ENCODE measurements around the gene ATP1B4.
"Not testable (repeated sequence)": the region's sequence is repeated elsewhere in the genome, so short reads cannot be mapped to it uniquely, and the experiment has no call there.

ATP1B4 gene

DNA sequence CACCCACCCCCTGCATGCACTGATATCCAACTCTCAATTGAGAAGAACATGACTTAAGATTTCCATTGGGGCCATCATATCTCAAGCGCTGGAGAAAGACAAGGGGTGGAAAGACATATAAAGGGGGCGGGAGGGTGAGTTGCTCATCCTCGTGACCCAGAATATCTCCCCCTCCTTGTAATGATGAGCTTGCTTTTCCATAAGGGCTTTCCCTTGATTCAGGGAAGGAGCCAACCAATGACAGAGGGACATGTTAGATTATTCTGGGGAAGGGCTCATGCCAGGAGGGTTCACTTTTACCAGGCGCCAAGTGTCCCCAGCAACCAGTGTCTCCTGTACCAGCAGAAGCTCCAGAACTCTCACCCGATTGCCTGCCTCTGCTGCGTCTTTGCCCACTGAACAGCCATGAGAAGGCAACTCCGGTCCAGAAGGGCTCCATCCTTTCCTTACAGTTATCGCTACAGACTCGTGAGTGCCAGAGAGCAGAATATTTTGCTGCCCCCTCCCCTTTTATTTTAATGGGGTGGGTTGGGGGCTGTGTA, at the start of gene ATP1B4:
ATP1B4 (plus strand) TSS at position 326 of the 542 bp plus-strand sequence; CDS start at position 406, 80 bp downstream.
- no peak for DNase-seq (ENCODE audit: low read depth, low spot score)

DNA sequence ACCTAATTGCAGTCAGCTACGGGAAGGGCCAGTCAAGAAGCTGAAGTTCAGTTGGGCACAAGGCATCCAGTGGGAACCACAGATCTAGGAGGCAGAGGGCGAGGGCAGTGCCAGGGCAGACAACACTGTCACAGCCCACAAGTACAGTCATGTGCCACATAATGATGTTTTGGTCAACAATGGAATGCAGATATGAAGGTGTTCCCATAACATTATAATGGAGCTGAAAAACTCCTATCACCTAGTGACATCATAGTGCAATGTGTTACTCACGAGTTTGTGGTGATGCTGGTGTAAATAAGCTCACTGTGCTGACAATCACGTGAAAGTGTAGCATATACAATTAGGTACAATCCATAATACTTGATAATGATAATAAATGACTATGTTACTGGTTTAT, 46.1 kb upstream of the ATP1B4 start:
- DNase-seq (ENCODE audit: low read depth, low spot score) = no peak

DNA sequence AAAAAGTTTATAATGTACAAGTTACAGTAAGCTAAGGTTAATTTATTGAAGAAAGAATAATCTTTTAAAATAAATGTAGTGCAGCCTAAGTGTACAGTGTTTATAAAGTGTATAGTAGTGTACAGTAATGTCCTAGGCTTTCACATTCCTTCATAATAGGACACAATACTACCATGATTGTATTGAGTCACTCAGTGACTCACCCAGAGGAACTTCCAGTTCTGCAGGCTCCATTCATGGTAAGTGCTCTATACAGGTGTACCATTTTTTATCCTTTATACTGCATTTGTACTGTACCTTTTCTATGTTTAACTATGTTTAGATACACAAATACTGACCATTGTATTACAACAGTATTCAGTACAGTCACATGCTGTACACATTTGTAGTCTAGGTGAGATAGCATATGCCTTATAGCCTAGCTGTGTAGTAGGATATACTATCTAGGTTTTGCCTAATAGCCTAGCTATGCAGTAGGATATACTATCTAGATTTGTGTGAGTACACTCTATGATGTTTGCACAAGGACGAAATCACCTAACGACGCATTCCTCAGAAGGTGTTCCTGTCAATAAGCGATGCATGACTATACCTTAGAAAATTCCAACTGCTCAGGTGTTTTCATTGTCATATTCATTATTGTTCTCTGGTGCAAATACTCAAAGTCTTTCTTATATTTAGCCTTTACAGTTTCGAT, 45.2 kb upstream of the ATP1B4 start:
- DNase-seq (ENCODE audit: low read depth, low spot score) = no peak

DNA sequence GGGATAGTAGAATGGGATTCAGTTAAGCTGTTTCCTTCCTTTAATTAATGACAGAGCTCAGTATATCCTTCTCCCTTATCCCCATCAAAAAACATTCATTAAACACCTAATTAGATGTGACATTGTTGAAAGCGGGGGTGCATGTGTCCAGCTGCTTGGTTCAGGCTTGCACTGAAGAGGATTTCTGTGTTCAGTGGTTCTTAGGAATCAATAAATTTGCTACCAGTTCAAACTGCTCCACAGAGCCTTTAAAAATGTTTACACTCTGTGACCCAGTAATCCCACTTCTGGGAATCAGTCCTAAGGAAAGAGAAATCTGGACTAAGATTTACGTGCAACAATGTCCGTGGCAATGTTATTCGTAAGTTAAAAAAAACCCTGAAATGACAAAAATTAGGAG, 43.5 kb upstream of the ATP1B4 start:
- no peak for DNase-seq (ENCODE audit: low read depth, low spot score)

DNA sequence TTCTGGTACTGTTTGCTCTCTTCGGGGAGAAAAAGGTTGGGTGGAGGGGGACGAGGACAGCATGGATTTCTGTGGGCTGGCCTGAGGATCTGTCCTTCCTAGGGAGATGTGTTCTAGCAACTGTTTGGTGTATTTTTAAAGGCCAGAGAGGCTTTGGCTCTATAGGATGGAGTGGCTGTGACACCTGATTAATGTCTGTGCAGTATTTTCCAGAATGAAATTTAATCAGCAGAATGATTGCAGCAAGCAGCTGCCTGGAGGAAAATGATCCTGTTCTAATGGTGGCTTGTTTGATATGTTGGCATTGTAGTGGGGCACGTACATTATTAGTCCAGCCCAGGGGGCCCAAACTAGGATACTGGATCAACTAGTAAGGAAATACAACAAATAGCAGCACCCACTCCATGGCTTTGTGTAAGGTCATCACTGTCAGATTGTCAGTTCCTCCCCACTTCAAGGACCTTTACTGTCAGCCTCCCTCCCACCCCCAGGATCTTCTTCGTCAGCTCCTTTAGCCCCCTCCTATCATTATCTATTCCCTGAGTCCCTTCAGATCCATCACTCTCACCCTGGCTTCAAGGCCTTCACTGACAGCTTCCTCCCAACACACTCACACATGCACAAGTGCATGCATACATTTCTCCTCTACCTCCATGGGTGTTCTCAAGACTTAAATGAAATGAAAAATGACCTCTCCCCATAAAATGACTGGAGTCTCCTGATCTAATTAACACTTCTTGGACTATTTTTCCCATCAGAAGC, 40.2 kb upstream of the ATP1B4 start:
- DNase-seq (ENCODE audit: low read depth, low spot score) = no peak

DNA sequence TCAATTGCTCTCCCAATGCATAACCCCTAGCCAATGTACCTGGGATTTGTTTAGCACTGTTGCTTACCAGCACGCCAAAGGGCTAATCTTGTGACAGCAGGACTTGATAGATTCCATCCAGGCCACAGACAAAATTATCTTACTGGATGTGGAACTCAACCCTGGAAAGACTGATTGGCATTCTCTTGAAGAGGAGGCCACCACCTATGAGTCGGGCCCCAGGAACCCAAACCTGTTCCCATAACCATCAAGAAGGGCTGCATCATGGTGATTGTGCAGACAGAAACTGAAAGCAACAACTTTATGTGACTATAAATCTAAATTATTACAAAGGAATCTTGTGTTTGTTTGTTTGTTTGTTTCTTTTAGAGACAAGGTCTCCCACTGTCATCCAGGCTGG, 30.8 kb upstream of the ATP1B4 start:
- no peak for DNase-seq (ENCODE audit: low read depth, low spot score)

DNA sequence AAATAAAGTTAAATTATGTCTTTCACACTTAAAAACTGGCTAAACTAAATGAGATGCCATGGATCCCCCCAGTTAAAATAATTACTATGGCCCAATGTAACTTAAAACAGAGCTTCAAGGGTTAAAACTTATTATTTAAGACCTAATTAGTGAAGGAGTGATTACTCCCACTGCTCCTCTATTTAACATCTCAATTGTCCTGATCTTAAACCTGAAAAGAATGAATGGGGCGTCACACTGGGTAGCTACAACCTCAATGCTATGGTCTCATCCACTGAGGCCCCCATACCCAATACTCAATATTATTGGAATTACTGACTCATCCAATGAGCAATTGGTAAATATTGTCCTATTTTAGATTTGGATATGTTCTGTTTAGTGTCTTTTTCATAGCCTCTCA, 29.5 kb upstream of the ATP1B4 start:
- DNase-seq (ENCODE audit: low read depth, low spot score) = no peak

DNA sequence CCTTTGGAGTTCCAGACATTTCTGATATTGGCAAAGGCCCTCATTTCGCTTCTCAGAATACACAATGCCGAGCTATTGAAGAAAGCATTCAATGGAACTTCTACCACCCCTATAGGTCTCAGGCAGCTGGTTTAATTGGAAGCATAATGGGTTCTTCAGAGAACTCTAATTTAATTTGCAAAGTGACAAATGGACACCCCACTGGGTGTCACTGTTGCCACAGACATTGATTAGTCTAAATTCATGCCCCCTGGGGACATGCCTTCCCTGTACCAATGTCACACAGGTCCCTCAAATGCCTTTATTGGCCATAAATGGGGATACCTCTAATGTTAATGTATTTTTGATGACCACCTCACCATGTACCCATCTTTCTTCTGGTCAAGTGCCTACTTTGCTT, 27.7 kb upstream of the ATP1B4 start:
- DNase-seq (ENCODE audit: low read depth, low spot score) = no peak

DNA sequence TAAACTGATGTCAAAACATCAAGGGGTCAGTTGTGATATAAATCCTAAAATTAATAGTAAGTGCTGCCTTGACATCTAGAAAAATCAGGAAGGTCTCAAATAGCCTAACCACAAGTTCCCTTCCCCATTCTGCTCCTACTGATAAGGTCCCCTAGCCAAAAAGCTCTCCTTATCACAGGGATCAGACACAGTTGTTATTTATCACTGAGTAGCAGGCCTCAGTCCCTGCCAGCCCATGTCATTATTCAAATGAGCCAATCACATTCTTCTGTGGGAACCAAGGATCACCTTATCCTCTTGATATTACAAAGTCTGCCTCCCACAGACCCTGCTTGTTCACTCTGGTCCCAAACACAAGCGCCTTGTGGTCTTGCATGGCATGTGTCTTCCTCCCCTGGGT, 27.3 kb upstream of the ATP1B4 start:
- no peak for DNase-seq (ENCODE audit: low read depth, low spot score)

DNA sequence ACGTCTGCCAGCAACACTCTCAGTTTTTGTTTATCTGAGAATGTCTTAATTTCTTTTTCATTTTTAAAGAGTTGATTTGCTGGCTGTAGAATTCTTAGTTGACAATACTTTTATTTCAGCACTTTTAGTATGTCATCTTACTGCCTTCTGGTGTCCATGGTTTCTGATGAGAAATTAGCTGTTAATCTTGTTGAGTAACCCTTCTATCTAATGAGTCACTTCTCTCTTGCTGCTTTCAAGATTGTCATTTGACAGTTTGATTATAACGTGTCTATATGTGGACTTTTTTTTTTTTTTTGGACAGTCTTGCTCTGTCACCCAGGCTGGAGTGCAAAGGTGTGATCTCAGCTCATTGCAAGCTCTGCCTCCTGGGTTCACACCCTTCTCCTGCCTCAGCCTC, 26.6 kb upstream of the ATP1B4 start:
- DNase-seq (ENCODE audit: low read depth, low spot score) = no peak

DNA sequence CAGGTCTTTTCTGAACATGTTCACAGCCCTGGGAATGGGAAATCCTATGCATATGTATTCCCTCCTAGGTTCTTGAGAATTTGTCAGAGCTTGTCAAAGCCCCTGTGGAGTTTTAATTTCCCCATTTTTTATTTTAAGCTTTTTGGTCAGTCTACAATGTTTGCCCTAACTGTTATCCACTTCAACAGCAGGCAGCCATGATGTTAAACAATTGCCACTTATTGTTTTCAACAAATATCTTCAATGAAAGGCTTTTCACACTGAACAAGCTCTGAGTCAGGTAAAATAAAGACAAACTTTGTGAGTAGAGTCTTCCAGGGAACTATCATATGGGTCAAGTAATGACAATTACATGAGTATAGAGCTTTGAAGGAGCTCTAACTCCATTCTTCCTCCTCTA, 25.0 kb upstream of the ATP1B4 start:
- no peak for DNase-seq (ENCODE audit: low read depth, low spot score)

DNA sequence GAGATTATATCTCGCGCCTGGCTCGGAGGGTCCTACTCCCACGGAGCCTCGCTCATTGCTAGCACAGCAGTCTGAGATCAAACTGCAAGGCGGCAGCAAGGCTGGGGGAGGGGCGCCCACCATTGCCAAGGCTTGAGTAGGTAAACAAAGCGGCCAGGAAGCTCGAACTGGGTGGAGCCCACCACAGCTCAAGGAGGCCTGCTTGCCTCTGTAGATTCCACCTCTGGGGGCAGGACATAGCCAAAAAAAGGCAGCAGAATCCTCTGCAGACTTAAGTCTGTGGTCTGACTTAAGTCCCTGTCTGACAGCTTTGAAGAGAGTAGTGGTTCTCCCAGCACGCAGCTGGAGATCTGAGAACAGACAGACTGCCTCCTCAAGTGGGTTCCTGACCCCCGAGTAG, 17.3 kb upstream of the ATP1B4 start:
- not testable (repeated sequence) for DNase-seq (ENCODE audit: low read depth, low spot score)

DNA sequence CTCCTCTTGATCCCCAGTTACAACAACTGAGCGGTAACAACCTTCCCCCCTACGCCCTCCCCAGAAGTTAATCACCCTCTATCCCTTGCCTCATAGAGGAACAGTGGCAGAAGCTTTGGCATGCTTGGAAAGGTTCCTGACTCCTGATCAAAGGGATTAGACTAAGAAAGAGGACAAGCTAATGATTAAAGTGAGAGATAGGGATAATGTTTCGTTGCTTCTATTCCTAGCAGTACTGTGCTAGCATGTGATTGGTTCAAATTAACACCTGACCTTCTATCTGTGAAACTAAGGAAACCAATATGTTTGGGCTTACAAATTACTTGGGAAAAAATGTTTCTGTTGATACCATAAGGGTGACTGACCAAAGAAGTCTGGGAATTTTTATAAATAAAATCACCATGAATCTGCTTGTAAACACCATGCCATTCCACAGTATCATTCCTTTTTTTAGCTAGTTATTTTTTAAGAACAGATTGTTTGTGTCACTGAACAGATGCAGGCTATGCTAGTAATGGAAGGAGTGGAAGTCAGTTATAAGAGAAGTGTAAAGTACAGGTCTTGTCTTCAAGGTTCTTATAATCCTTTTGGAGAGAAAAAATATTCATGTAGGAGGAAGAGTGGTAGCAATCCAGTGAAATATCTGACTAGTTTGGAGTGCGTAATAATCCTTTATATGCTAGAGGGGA, 11.3 kb upstream of the ATP1B4 start:
- no peak for DNase-seq (ENCODE audit: low read depth, low spot score)

DNA sequence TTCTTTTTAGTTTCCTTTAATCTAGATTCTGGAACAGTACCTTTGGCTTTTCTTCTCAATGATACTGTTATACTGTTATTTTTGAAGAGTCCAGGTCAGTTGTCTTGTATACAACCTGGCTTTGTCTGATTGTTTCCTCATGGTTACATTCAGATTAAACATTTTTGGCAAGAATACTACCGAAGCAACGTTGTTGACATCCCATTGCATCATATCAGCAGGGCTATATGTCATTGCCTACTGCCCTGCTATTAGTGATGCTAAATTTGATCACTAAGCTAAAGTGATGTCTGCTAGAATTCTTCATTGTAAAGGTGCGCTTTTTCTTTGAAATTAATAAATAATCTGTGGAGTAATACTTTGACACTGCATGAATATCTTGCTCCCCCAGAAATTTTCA, 5.8 kb upstream of the ATP1B4 start:
- DNase-seq (ENCODE audit: low read depth, low spot score) = no peak

DNA sequence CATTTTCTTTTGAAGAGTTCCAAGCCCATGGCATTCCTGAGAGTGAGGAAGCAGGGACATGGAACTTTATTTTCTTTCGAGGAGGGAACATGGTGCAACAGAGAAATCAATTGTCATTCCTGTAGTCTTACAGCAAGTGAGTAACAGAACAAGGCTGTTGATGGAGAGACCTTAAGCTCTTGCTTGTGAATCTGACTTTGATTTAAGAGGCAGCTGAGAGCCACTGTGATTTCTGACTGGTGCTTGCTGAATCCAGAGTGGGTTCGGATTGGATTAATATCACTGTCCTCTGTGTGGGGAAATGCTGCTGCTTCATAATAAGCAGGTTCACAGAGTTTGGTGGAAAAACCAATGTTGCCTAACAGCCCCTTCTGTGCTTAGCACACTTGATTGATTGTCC, 4.7 kb upstream of the ATP1B4 start:
- no peak for DNase-seq (ENCODE audit: low read depth, low spot score)

DNA sequence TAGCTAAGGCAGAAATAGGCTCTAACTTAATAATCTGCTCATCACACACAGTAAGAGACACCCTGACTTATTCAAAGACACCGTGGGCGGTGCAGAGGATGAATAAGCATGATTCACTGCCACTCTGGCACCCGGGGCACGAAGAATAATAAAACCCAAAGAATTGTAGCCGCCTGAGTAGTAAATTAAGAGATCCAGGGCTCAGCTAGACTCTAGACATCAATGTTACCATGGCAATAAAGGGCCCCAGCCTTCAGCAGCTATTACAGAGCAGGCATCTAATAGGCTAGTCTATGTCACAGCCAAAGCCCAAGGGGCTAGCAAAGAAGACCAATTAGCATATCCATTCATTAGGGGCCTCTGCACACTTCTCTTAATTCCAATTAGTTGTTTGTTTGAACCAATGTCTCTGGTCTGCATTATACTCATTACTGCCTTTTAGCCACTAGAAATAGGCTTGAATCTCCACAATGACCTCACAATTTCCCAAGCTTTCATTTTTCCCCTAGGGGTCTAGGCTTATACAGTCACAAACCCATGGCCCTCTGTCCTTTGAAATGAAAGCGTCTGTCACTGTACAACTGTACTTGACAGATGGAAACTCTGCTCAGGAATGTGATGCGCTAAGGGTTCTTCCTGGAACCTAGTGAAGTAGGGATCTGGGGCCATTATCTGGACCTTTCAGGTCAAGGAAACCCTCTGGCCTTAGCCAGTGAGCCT, 3.0 kb upstream of the ATP1B4 start:
- DNase-seq (ENCODE audit: low read depth, low spot score) = no peak

DNA sequence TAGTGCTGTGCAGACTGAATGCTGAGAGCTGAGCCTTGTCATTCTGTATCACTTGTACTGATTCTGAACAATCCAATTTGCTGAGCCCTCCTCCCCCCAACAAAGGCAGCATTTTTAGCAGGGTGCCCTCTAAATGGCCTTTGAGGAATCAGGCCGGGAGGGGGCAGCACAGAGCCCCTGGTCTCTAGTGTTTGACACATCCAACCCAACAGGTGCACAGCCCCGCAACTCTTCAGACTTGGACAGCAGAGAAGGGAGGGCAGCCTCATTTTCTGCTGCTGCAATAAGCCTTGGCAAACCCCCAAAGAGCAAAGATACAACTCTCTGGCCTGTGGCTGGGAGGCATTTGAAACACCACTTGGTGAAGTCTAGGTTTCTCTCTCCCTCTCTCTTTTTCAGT, 3.4 kb downstream of the ATP1B4 start:
- no peak for DNase-seq (ENCODE audit: low read depth, low spot score)

DNA sequence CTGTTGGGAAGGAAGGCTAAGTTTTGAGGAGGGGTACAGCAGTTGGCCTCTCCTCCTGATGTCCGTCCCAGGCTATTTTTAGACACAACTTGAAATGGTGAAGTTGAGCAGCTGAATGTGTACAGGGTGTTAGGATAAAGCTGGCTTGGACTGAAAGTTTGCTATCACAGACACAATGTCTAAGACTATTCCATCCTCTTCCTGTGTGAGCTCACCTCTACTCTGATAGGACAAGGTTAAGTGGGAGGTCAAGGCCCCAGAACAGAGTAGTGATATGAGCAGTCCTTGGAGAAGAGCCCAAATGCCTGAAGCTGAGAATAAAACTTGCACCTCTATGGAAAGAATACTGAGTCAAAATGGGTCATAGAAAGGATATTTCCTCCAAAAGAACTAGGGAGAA, 4.1 kb downstream of the ATP1B4 start:
- DNase-seq (ENCODE audit: low read depth, low spot score) = no peak

DNA sequence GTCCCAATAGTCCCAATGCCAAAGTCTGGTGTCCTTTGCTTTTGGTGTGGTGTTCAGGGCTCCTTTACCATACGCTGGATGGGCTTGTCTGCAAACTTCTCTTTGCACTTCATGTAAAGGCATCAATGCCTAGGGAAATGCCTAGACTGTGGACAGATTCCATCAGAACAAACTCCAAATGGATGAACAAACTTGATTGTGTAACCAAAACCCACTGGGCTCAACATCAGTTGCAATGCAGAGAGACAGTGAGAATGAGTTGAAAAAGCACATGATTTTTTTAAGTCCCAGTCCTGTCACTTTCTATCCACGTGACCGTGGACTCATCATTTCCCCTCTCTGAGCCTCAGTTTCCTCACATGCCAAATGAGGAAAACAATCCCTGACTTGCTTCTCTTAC, 4.9 kb downstream of the ATP1B4 start:
- no peak for DNase-seq (ENCODE audit: low read depth, low spot score)

DNA sequence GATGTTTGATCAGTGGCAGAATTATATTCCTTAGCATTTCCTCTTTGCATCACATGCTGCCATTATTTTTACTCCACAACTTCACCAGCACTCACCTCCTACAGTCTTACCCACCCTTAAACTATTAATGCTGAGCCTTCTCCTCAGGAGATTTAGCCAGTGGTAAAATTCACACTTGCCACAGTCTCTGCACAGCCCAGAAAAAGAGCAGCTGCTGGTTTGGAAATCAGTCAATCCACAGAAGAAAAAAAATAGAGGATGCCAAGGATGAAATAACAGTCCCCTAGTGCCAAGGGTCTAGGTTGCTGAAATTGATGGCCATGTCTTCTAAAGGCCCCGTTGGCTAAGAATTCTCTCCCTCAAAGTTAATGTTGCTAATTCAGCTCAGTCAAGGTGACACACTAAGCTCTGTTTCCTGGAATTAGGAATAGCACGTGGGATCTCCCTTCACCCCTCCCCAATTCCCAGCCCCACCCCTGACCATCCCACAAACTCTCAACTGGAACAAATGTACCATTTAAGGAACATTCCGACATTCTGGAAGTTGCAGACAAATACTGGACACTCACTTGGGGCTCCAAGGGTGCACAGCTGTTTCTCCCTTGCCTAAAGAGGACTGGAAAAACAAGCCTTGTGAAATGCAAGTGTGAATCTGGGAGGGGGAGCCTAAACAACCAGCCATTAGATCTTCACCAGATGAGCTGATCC, 5.7 kb downstream of the ATP1B4 start:
- DNase-seq (ENCODE audit: low read depth, low spot score) = no peak

DNA sequence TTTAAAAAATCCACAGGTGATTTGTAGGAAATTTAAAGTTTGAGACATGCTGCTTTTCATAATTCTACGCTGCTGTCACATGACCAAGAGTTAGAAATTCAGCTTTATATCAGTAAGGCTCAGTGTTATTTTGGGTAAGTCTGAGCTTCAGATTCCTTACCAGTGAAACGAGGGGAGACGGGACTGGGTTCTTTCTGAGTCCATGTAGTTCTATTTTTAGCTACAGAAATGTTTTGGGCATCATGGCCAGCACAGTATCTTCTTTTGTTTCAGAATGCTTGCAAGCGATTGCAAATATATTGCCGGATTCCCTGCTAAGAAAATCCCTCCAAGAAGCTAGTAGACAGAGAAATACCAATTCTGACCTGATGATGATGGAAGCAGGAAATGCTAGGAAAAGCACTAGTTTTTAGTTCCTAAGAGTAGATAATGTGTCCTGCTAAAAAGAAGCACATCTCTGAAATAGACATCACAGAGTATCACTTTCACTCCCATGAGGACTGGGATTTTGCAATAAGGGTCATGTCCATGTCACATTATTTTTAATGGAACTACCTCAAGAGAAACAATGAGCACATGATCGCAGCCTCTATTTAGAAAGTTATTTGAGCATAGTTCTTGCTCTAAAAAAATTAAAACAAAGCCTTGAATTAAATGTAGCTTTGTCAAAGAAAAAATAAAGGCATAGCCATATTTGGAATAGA, 10.9 kb downstream of the ATP1B4 start:
- no peak for DNase-seq (ENCODE audit: low read depth, low spot score)
